Measurements from ENCODE around the gene AMH. TPM values are rescaled to one million over a fixed set of nuclear protein-coding genes. Genes with fewer than 3 reads are reported as not detected.

Gene AMH
- polyA plus RNA-seq, 2 of the 4 experiments (the other 2 are of a cell fraction) = 3.0 to 12.0 TPM

GRCh38 chr19:2300533-2300932 is 51.4 kb downstream of the AMH start:
- Histone ChIP-seq H3K27ac (no peak overlapping the region), H3K9me3 (no peaks in the 10 kb centered on the region), H3K4me2 (no peak overlapping the region), H3K4me1 (no peaks in the 10 kb centered on the region), H3K4me3 (no peak overlapping the region)
- 90% methylated on average over 7 of the region's 17 CpGs for WGBS (ENCODE audit: missing lambda C conversion rate)
- CTCF ChIA-PET = no interaction called here
- DNase-seq (ENCODE audit: low read depth in 1 of 2, low spot score in 1 of 2) (no peak), FAIRE-seq (no peak), ATAC-seq (no peak)
- TF ChIP-seq ZNF302 (CRISPR knock-in tag; IDR thresholded peaks at IDR 0.05) (no peak), KDM1A (IDR thresholded peaks at IDR 0.05; ENCODE audit: low read depth) (no peak), HOXB13 (CRISPR knock-in tag; IDR thresholded peaks at IDR 0.05; ENCODE audit: low read depth) (no peak), TP53 (CRISPR knock-in tag; IDR thresholded peaks at IDR 0.05) (no peak), HDAC2 (IDR thresholded peaks at IDR 0.05) (no peak)
- POLR2A ChIA-PET = no interaction called here

Small RNAs within 50 kb of the gene (small RNA-seq; reads per million reads assigned to genes)
- gene MIR1227 = 0 reads per million in 6 experiments

Other genes starting within 250 kb of the AMH start
- gene BTBD2, start 233.6 kb upstream of the AMH start, polyA plus RNA-seq (2011; rRNA removed) = 16.3 and 19.0 TPM in 2 replicates
- gene BTBD2, start 233.6 kb upstream of the AMH start, polyA plus RNA-seq (2017; fragmentation: RNase III; extraction: RNeasy Plus Mini Kit Qiagen cat#74134 plus additional on column Dnase treatment) = 26.7 to 32.7 TPM (median 29.6 TPM) in 3 replicates
- 56.7 and 58.4 TPM in 2 replicates for gene MKNK2, start 198.1 kb upstream of the AMH start, polyA plus RNA-seq (2011; rRNA removed)
- gene MKNK2, start 198.1 kb upstream of the AMH start, polyA plus RNA-seq (2017; fragmentation: RNase III; extraction: RNeasy Plus Mini Kit Qiagen cat#74134 plus additional on column Dnase treatment) = 38.8 to 55.4 TPM (median 48.3 TPM) in 3 replicates
- 10.9 and 12.9 TPM in 2 replicates for gene MOB3A, start 153.0 kb upstream of the AMH start, polyA plus RNA-seq (2011; rRNA removed)
- gene MOB3A, start 153.0 kb upstream of the AMH start, polyA plus RNA-seq (2017; fragmentation: RNase III; extraction: RNeasy Plus Mini Kit Qiagen cat#74134 plus additional on column Dnase treatment) = 8.4 to 9.1 TPM (median 8.7 TPM) in 3 replicates
- gene IZUMO4, start 152.4 kb upstream of the AMH start, polyA plus RNA-seq (2011; rRNA removed) = 0.36 and 0.70 TPM in 2 replicates
- 1.0 to 1.8 TPM (median 1.0 TPM) in 3 replicates for gene IZUMO4, start 152.4 kb upstream of the AMH start, polyA plus RNA-seq (2017; fragmentation: RNase III; extraction: RNeasy Plus Mini Kit Qiagen cat#74134 plus additional on column Dnase treatment)
- 44.4 and 64.8 TPM in 2 replicates for gene AP3D1, start 97.8 kb upstream of the AMH start, polyA plus RNA-seq (2011; rRNA removed)
- gene AP3D1, start 97.8 kb upstream of the AMH start, polyA plus RNA-seq (2017; fragmentation: RNase III; extraction: RNeasy Plus Mini Kit Qiagen cat#74134 plus additional on column Dnase treatment) = 61.0 to 67.2 TPM (median 66.9 TPM) in 3 replicates
- gene DOT1L, start 85.4 kb upstream of the AMH start, polyA plus RNA-seq (2011; rRNA removed) = 2.7 and 5.0 TPM in 2 replicates
- 8.3 to 10.2 TPM (median 10.1 TPM) in 3 replicates for gene DOT1L, start 85.4 kb upstream of the AMH start, polyA plus RNA-seq (2017; fragmentation: RNase III; extraction: RNeasy Plus Mini Kit Qiagen cat#74134 plus additional on column Dnase treatment)
- 18.3 and 19.9 TPM in 2 replicates for gene PLEKHJ1, start 13.0 kb upstream of the AMH start, polyA plus RNA-seq (2011; rRNA removed)
- 32.2 to 34.8 TPM (median 33.9 TPM) in 3 replicates for gene PLEKHJ1, start 13.0 kb upstream of the AMH start, polyA plus RNA-seq (2017; fragmentation: RNase III; extraction: RNeasy Plus Mini Kit Qiagen cat#74134 plus additional on column Dnase treatment)
- gene SF3A2, start 12.5 kb upstream of the AMH start, polyA plus RNA-seq (2011; rRNA removed) = 11.9 and 13.5 TPM in 2 replicates
- gene SF3A2, start 12.5 kb upstream of the AMH start, polyA plus RNA-seq (2017; fragmentation: RNase III; extraction: RNeasy Plus Mini Kit Qiagen cat#74134 plus additional on column Dnase treatment) = 62.7 to 73.4 TPM (median 68.2 TPM) in 3 replicates
- gene JSRP1, start 7.1 kb downstream of the AMH start, polyA plus RNA-seq (2011; rRNA removed) = not detected in 2 replicates
- 0.16 to 0.41 TPM (median 0.32 TPM) in 3 replicates for gene JSRP1, start 7.1 kb downstream of the AMH start, polyA plus RNA-seq (2017; fragmentation: RNase III; extraction: RNeasy Plus Mini Kit Qiagen cat#74134 plus additional on column Dnase treatment)
- not detected in 2 replicates for gene PEAK3, start 32.9 kb downstream of the AMH start, polyA plus RNA-seq (2011; rRNA removed)
- gene PEAK3, start 32.9 kb downstream of the AMH start, polyA plus RNA-seq (2017; fragmentation: RNase III; extraction: RNeasy Plus Mini Kit Qiagen cat#74134 plus additional on column Dnase treatment) = not detected in 3 replicates
- gene LINGO3, start 58.8 kb downstream of the AMH start, polyA plus RNA-seq (2011; rRNA removed) = not detected in 2 replicates
- gene LINGO3, start 58.8 kb downstream of the AMH start, polyA plus RNA-seq (2017; fragmentation: RNase III; extraction: RNeasy Plus Mini Kit Qiagen cat#74134 plus additional on column Dnase treatment) = not detected in 3 replicates
- gene LSM7, start 79.3 kb downstream of the AMH start, polyA plus RNA-seq (2011; rRNA removed) = 112 and 140 TPM in 2 replicates
- 139 to 170 TPM (median 144 TPM) in 3 replicates for gene LSM7, start 79.3 kb downstream of the AMH start, polyA plus RNA-seq (2017; fragmentation: RNase III; extraction: RNeasy Plus Mini Kit Qiagen cat#74134 plus additional on column Dnase treatment)
- 11.3 and 11.4 TPM in 2 replicates for gene SPPL2B, start 79.4 kb downstream of the AMH start, polyA plus RNA-seq (2011; rRNA removed)
- gene SPPL2B, start 79.4 kb downstream of the AMH start, polyA plus RNA-seq (2017; fragmentation: RNase III; extraction: RNeasy Plus Mini Kit Qiagen cat#74134 plus additional on column Dnase treatment) = 28.6 to 36.8 TPM (median 36.5 TPM) in 3 replicates
- gene TMPRSS9, start 110.9 kb downstream of the AMH start, polyA plus RNA-seq (2011; rRNA removed) = 0.01 TPM in 1 of 2 replicates, not detected in the other
- gene TMPRSS9, start 110.9 kb downstream of the AMH start, polyA plus RNA-seq (2017; fragmentation: RNase III; extraction: RNeasy Plus Mini Kit Qiagen cat#74134 plus additional on column Dnase treatment) = 0.04 TPM in 1 of 3 replicates, not detected in the others
- gene TIMM13, start 178.3 kb downstream of the AMH start, polyA plus RNA-seq (2011; rRNA removed) = 23.9 and 24.7 TPM in 2 replicates
- 73.6 to 85.7 TPM (median 81.2 TPM) in 3 replicates for gene TIMM13, start 178.3 kb downstream of the AMH start, polyA plus RNA-seq (2017; fragmentation: RNase III; extraction: RNeasy Plus Mini Kit Qiagen cat#74134 plus additional on column Dnase treatment)
- gene LMNB2, start 207.6 kb downstream of the AMH start, polyA plus RNA-seq (2011; rRNA removed) = 53.5 and 54.6 TPM in 2 replicates
- 93.6 to 105 TPM (median 97.7 TPM) in 3 replicates for gene LMNB2, start 207.6 kb downstream of the AMH start, polyA plus RNA-seq (2017; fragmentation: RNase III; extraction: RNeasy Plus Mini Kit Qiagen cat#74134 plus additional on column Dnase treatment)
- 65.3 and 72.5 TPM in 2 replicates for gene GADD45B, start 226.8 kb downstream of the AMH start, polyA plus RNA-seq (2011; rRNA removed)
- 38.6 to 42.4 TPM (median 39.9 TPM) in 3 replicates for gene GADD45B, start 226.8 kb downstream of the AMH start, polyA plus RNA-seq (2017; fragmentation: RNase III; extraction: RNeasy Plus Mini Kit Qiagen cat#74134 plus additional on column Dnase treatment)

All from A549 (cell line).